ENCODE data around the gene TTPAL. TPM values are rescaled to one million over a fixed set of nuclear protein-coding genes. Genes with fewer than 3 reads are reported as not detected.

TTPAL gene
- total and polyA plus RNA-seq, 9 of the 15 experiments (the other 6 are each of a cell fraction or from before 2014, with no cell fraction given), result 1.1 to 7.0 (median 2.6) TPM

DNA sequence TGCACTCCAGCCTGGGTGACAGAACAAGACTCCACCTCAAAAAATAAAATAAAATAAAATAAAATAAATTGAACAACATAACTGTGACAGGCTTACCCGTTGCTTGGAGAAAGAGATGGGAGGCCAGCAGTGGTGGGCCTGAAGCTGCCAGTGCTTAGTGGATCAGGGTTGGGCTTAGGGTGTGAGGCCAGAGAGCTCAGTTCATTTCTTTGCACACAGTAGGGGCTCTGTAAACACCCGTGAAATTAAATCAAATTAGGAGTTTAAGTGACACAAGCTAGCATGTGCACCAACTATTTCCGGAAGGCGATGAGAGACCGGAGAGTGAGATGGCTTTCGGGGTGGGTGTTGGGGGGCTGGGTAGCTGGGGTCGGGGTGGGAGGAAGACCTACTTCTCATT, 25.8 kb upstream of the TTPAL start (continued):
- TF ChIP-seq MITF (IDR thresholded peaks at IDR 0.05), result no peak
- TF ChIP-seq, protein P1, sequence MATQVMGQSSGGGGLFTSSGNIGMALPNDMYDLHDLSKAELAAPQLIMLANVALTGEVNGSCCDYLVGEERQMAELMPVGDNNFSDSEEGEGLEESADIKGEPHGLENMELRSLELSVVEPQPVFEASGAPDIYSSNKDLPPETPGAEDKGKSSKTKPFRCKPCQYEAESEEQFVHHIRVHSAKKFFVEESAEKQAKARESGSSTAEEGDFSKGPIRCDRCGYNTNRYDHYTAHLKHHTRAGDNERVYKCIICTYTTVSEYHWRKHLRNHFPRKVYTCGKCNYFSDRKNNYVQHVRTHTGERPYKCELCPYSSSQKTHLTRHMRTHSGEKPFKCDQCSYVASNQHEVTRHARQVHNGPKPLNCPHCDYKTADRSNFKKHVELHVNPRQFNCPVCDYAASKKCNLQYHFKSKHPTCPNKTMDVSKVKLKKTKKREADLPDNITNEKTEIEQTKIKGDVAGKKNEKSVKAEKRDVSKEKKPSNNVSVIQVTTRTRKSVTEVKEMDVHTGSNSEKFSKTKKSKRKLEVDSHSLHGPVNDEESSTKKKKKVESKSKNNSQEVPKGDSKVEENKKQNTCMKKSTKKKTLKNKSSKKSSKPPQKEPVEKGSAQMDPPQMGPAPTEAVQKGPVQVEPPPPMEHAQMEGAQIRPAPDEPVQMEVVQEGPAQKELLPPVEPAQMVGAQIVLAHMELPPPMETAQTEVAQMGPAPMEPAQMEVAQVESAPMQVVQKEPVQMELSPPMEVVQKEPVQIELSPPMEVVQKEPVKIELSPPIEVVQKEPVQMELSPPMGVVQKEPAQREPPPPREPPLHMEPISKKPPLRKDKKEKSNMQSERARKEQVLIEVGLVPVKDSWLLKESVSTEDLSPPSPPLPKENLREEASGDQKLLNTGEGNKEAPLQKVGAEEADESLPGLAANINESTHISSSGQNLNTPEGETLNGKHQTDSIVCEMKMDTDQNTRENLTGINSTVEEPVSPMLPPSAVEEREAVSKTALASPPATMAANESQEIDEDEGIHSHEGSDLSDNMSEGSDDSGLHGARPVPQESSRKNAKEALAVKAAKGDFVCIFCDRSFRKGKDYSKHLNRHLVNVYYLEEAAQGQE (IDR thresholded peaks at IDR 0.05; ENCODE audit: borderline replicate concordance), result no peak
- TF ChIP-seq, protein P1 (CRISPR knock-in tag; IDR thresholded peaks at IDR 0.05; ENCODE audit: low read depth), result no peak
- no peak for TF ChIP-seq ZNF174 (CRISPR knock-in tag; IDR thresholded peaks at IDR 0.05)

Measured in K562 (cell line).